Activated CD8-positive, alpha-beta T cell treated with anti-CD3 and anti-CD28 coated beads for 36 hours (primary cell): ENCODE data around the gene FLNA. TPM values are rescaled to one million over a fixed set of nuclear protein-coding genes. Genes with fewer than 3 reads are reported as not detected.

Experiments
- ATAC-seq: fragments of 200-7000 bp; cut with Tn5 transposase; one replicate; pipeline ENCODE4 v1.10.0; 2021; ENCODE audit warnings: mild to moderate bottlenecking, moderate library complexity
- CTCF ChIA-PET: fragments of 350-600 bp; sonication (Branson Sonifier 250); formaldehyde crosslinking; loops from one replicate; lab custom pipeline; 2021; ENCODE audit warnings: antibody characterized with exemption; lab: Charles Lee
- POLR2A ChIA-PET: fragments of 350-600 bp; sonication (Branson Sonifier 250); formaldehyde crosslinking; loops from one replicate; lab custom pipeline; 2021; ENCODE audit warnings: antibody characterized with exemption; lab: Charles Lee
- DNase-seq: peaks from one replicate; pipeline ENCODE4 v3.0.0-alpha.2; 2020
- H3K27ac Mint-ChIP-seq: one replicate; pipeline ENCODE4 v1.8.0; 2021; ENCODE audit warnings: mild to moderate bottlenecking, mixed read lengths
- H3K27me3 Mint-ChIP-seq: one replicate; pipeline ENCODE4 v1.8.0; 2021; ENCODE audit warnings: mixed read lengths
- H3K36me3 Mint-ChIP-seq: one replicate; pipeline ENCODE4 v1.8.0; 2021; ENCODE audit warnings: low read depth, mixed read lengths
- H3K4me1 Mint-ChIP-seq: one replicate; pipeline ENCODE4 v1.8.0; 2021; ENCODE audit warnings: low read depth, mixed read lengths
- H3K4me3 Mint-ChIP-seq: one replicate; pipeline ENCODE4 v1.8.0; 2021; ENCODE audit warnings: mild to moderate bottlenecking, moderate library complexity, mixed read lengths
- H3K9me3 Mint-ChIP-seq: one replicate; pipeline ENCODE4 v1.8.0; 2021; ENCODE audit warnings: mixed read lengths
- CTCF ChIP-seq: fragments of 200-600 bp; IDR thresholded peaks from one replicate; pipeline ENCODE4 v1.8.0; 2022; ENCODE audit warnings: antibody characterized with exemption, mild to moderate bottlenecking
- intact Hi-C: fragments of 100-400 bp; cut with micrococcal nuclease; formaldehyde crosslinking; loops from one replicate; pipeline ENCODE4 v1.10.0; 2022
- total RNA-seq, 2 experiments: library from RNA; stranded (reverse); gene quantifications; one replicate each; pipeline ENCODE4 v1.2.3, GENCODE V29; 2021

FLNA gene
- total RNA-seq, 2 experiments from 2014 or later = 1,057 to 1,091 TPM

- peak overlapping the region; percentile 90 for H3K27ac Mint-ChIP-seq
- no peaks in the 10 kb centered on the region for H3K27me3 Mint-ChIP-seq
- CTCF ChIA-PET = no interaction called here
Measured at GRCh38 chrX:154369449-154370299, 4.8 kb downstream of the FLNA start.

GRCh38 chrX:154368630-154369448, 5.6 kb downstream of the FLNA start:
- intact Hi-C loops = no loop called here
- peaks cover 25% of the 10 kb centered on the region for H3K4me1 Mint-ChIP-seq
- ChIA-PET CTCF (interaction anchor here (1.0 kb wide), 1 partner anchor 165 kb away, joined by 3 read pairs; no protein-coding TSS in a partner anchor), POLR2A (interaction anchor here (0.7 to 2.8 kb wide), 8 partner anchors 9 to 398 kb away, joined by 3 to 18 read pairs (median 4); partner anchors contain the start of gene RPL10)
- H3K27ac Mint-ChIP-seq = peak overlapping the region; percentile 83
- H3K4me3 Mint-ChIP-seq = peak overlapping the region; percentile 96
- H3K27me3 Mint-ChIP-seq = no peaks in the 10 kb centered on the region
- DNase-seq (peak; percentile 96), ATAC-seq (peak; percentile 66)
- no peak for TF ChIP-seq CTCF
- H3K9me3 Mint-ChIP-seq = no peaks in the 10 kb centered on the region
- H3K36me3 Mint-ChIP-seq = peaks cover 38% of the 10 kb centered on the region

More at GRCh38 chrX:154369449-154370299, 4.8 kb downstream of the FLNA start:
- Mint-ChIP-seq H3K4me3 (peak overlapping the region; percentile 96), H3K9me3 (no peaks in the 10 kb centered on the region), H3K36me3 (peaks cover 37% of the 10 kb centered on the region), H3K4me1 (peaks cover 25% of the 10 kb centered on the region)
- TF ChIP-seq CTCF = no peak
- DNase-seq (peak; percentile 81), ATAC-seq (peak; percentile 8)
- POLR2A ChIA-PET = interaction anchor here (1.0 to 2.8 kb wide), 6 partner anchors 14 to 399 kb away, joined by 3 to 18 read pairs (median 3); partner anchors contain the start of gene RPL10
- intact Hi-C loops = no loop called here

DNA sequence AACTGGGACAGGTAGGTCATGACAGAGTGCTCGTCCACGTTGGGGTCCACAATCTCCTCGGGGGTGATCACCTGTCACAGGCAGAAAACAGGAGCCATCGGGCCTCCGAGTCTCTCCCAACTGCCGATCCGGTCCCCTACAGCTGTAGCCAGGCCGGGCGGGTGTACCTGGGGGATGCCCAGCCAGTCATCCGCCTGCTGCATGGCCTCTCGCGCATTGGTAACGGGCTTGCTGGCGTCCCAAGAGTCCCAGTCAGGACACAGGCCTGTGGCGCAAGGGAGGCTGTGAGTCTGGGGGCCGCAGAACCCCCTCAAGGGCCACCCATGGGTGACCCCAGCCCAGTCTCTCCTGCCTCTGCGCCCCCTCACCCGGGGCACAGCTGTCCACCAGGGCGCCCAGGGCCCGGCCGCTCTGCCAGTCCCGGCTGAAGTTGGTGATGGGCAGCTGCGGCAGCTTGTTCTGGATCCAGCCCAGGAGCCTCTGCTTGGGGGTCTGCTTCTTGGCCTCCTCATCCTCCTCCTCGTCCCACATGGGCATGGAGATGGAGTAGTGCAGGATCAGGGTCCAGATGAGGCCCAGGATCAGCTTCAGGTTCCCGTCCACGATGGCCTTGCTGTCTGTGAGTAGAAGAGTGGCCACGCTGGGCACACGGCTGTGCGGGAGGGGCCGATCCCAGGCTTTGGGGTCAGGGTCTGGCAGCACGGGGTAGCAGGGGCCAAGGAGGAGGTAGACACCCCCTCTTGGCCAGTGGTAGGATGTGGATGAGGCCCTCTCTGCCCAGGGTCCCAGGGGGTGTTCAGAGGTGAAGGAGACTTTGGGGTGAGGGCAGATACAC, 6.7 kb downstream of the FLNA start:
- H3K4me3 Mint-ChIP-seq = peak overlapping the region; percentile 70
- H3K36me3 Mint-ChIP-seq = peaks cover 43% of the 10 kb centered on the region
- POLR2A ChIA-PET = interaction anchor here (0.7 to 2.8 kb wide), 8 partner anchors 7 to 63 kb away, joined by 3 to 18 read pairs (median 4); partner anchors contain the start of gene RPL10
- no peaks in the 10 kb centered on the region for H3K9me3 Mint-ChIP-seq
- DNase-seq (no peak), ATAC-seq (no peak)
- peak overlapping the region; percentile 83 for H3K27ac Mint-ChIP-seq
- TF ChIP-seq CTCF = no peak
- intact Hi-C loops = no loop called here
- H3K4me1 Mint-ChIP-seq = peaks cover 18% of the 10 kb centered on the region
- CTCF ChIA-PET = interaction anchor here (1.0 kb wide), 1 partner anchor 166 kb away, joined by 3 read pairs; no protein-coding TSS in a partner anchor
- H3K27me3 Mint-ChIP-seq = no peaks in the 10 kb centered on the region

DNA sequence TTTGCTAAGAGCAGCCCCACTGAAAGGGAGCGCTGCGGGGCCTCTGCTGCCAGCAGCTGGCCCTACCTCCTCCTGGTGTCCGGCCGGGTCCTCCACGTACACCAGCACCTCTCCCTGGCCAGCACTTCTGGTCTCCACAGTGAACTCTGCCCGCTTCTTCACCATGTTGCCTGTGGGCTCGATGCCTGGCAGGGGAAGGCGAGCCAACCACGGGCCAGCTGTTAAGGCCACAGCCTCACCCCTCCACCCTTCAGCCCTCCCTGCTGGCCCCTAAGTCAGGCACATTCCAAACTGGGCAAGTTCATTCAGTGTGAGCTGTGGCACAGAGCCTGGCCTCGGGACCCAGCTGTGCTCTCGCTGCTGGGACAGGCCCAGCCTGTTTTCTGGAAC, 7.8 kb downstream of the FLNA start:
- Mint-ChIP-seq H3K4me3 (no peak overlapping the region), H3K36me3 (peaks cover 45% of the 10 kb centered on the region), H3K4me1 (peaks cover 13% of the 10 kb centered on the region), H3K27me3 (no peaks in the 10 kb centered on the region), H3K27ac (no peak overlapping the region), H3K9me3 (no peaks in the 10 kb centered on the region)
- DNase-seq (no peak), ATAC-seq (no peak)
- intact Hi-C loops = no loop called here
- ChIA-PET CTCF (no interaction called here), POLR2A (interaction anchor here (1.3 to 1.8 kb wide), 2 partner anchors 11 to 17 kb away, joined by 3 to 7 read pairs; no protein-coding TSS in a partner anchor)
- no peak for TF ChIP-seq CTCF
